Cardiac fibroblast (primary cell): ENCODE data around the gene MINDY2.
A peak's percentile ranks its signal among the peaks of the same experiment; 100 is the strongest.

Experiments
- DNase-seq, 2 donors: peaks; one replicate each; pipeline versions ENCODE4 v3.0.0 to v3.0.0-alpha.2; 2010; ENCODE audit warnings: low read depth in 2 of 2
- H3K4me3 ChIP-seq, 2 donors: replicated peaks in 1 of 2; 1 replicate in 1 of 2; 2 replicates in 1 of 2; pipeline ENCODE4 v1.5.1; 2011; ENCODE audit warnings: low read depth in 2 of 2, low read length in 2 of 2, mild to moderate bottlenecking in 2 of 2, moderate library complexity in 1 of 2
- TF ChIP-seq, protein P1 (sequence below): IDR thresholded peaks from one replicate; pipeline ENCODE4 v1.5.1; 2011; ENCODE audit warnings: low read depth, mild to moderate bottlenecking, low read length, inconsistent platforms

Gene MINDY2

GRCh38 chr15:58775402-58775801, 4.3 kb downstream of the MINDY2 start:
- TF ChIP-seq, protein P1, sequence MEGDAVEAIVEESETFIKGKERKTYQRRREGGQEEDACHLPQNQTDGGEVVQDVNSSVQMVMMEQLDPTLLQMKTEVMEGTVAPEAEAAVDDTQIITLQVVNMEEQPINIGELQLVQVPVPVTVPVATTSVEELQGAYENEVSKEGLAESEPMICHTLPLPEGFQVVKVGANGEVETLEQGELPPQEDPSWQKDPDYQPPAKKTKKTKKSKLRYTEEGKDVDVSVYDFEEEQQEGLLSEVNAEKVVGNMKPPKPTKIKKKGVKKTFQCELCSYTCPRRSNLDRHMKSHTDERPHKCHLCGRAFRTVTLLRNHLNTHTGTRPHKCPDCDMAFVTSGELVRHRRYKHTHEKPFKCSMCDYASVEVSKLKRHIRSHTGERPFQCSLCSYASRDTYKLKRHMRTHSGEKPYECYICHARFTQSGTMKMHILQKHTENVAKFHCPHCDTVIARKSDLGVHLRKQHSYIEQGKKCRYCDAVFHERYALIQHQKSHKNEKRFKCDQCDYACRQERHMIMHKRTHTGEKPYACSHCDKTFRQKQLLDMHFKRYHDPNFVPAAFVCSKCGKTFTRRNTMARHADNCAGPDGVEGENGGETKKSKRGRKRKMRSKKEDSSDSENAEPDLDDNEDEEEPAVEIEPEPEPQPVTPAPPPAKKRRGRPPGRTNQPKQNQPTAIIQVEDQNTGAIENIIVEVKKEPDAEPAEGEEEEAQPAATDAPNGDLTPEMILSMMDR, result no peak
- DNase-seq, result no peak
- no peak overlapping the region for H3K4me3 ChIP-seq

DNA sequence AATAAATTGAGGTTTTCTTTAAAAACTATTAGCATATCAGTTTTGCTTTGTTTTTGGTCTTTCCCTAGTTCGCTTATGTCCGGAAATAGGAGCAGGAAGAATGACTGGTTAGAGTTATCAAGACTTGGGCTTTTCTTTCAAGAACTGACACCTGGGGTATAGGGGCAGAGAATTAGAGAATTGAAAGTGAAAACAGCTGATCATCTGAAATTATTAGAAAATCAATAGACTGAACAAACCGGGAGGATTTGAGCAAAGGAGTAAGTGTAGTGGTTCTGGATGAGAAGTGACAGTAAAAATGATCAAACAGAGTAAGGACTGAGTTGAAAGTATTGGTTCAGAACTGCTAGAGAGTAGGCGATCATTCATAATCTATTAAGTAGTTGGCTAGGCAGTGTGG, 6.0 kb downstream of the MINDY2 start:
- H3K4me3 ChIP-seq, result no peak overlapping the region
- no peak for DNase-seq
- TF ChIP-seq, protein P1, result no peak

DNA sequence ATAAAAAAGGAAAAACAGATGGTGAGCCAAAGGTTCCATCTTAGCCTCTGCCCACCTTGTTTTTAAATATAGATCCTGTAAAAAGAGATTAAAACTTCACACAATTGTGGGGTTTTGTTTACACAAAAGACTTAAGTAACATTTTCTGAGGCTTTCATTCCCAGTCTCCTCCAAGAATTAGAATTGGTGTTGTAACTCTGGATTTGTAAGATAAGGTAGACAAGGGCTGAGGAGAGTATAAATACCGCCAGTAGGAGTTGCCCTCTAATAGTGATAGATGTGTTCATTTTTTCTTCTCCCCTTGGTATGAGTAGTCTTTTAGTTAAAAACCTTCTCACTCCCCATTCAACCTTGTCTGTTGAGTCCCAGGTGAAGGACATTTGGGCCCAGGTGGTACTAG, 8.5 kb downstream of the MINDY2 start:
- DNase-seq, result peak in 1 of 2 donors; percentile 34
- TF ChIP-seq, protein P1, result no peak
- H3K4me3 ChIP-seq, result no peak overlapping the region

DNA sequence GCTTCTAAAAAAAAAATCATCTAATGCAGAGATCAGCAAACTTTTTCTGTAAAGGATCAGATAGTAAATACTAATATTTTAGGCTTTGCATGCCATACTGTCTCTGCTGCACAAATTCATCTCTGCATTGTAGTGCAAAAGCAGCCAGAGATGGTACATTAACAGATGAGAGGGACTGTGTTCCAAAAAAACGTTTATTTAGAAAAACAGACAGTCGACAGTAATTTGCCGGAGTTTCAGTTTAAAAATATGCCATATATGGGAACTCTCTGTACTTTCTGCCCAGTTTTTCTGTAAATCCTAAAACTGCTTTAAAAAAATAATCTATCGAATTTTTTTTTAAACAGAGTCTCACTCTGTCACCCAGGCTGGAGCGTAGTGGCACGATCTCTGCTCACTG, 14.3 kb downstream of the MINDY2 start:
- TF ChIP-seq, protein P1, result no peak
- H3K4me3 ChIP-seq, result no peak overlapping the region
- DNase-seq, result no peak

- TF ChIP-seq, protein P1, result no peak
- no peak overlapping the region for H3K4me3 ChIP-seq
- no peak for DNase-seq
These were observed 17.1 kb downstream of the MINDY2 start for GRCh38 chr15:58788056-58788710.

DNA sequence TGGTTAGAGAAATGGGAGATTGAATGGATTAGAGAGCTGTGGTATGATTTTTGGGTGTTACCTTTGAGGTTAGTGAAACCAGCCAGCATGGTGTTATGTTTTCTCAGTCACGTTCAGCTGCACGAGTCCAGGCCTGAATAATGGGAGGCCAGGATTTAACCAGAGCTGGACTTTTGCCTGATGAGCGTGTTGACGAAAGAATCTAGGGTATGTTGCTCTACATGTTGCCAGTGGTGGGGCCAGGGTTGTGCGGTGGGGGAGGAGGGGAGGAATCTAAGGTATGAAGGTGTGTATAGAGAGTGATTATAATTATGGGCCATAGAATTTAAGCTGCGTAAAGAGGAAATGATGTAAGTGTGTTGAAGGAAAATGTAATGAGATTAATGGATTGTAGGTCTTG, 22.8 kb downstream of the MINDY2 start:
- H3K4me3 ChIP-seq, result no peak overlapping the region
- peak in 1 of 2 donors; percentile 26 for DNase-seq
- TF ChIP-seq, protein P1, result no peak

DNA sequence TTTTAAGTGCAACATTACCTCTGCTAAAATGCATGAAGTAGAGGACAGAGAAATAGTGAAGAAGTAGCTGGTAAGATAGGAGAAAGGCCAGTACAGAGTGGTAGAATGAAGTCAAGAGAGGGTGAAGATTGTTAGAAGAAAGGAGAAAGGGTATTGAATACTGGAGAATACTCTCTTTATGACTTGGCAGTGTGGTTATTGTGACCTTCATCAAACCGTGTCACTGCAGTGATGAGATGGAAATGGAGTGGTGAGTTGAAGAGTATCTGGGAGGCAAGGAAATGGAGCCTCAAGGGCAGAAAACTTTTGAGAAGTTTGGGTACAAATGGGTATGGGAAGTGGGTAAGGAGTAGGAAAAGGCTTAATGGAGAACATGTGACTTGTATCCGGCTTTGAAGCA, 24.7 kb downstream of the MINDY2 start:
- TF ChIP-seq, protein P1, result no peak
- DNase-seq, result no peak
- H3K4me3 ChIP-seq, result no peak overlapping the region
